Lung (tissue), 12 donors: ENCODE measurements around the gene CXorf65. TPM values are rescaled to one million over a fixed set of nuclear protein-coding genes. Genes with fewer than 3 reads are reported as not detected.

Experiments
- ATAC-seq: fragments of 200-7000 bp; cut with Tn5 transposase; one replicate; pipeline ENCODE4 v1.9.1; 2020; ENCODE audit warnings: moderate number of reproducible peaks; ENCODE audit not compliant: insufficient read depth, low FRiP score
- DNase-seq, 3 donors: peaks; one replicate each; pipeline ENCODE4 v3.0.0-alpha.2; 2013 to 2017
- H3K27ac ChIP-seq, 2 donors: one replicate each; pipeline ENCODE4 v1.5.1; 2013; ENCODE audit warnings: mild to moderate bottlenecking in 2 of 2, moderate library complexity in 2 of 2, control low read depth in 1 of 2, inconsistent platforms in 1 of 2, low read depth in 1 of 2, low read length in 1 of 2
- H3K27me3 ChIP-seq, 3 donors: one replicate each; pipeline ENCODE4 v1.5.1; 2013; ENCODE audit warnings: low read length in 2 of 3; ENCODE audit not compliant: control insufficient read depth in 3 of 3, insufficient read depth in 3 of 3
- H3K36me3 ChIP-seq, 4 donors: one replicate each; pipeline ENCODE4 v1.5.1; 2013; ENCODE audit warnings: low read length in 4 of 4, mild to moderate bottlenecking in 1 of 4, moderate library complexity in 1 of 4; ENCODE audit not compliant: control insufficient read depth in 4 of 4, insufficient read depth in 4 of 4
- H3K4me1 ChIP-seq, 5 donors: one replicate each; pipeline ENCODE4 v1.5.1; 2013; ENCODE audit warnings: low read length in 5 of 5, mild to moderate bottlenecking in 2 of 5, moderate library complexity in 1 of 5; ENCODE audit not compliant: control insufficient read depth in 5 of 5, insufficient read depth in 5 of 5
- H3K4me3 ChIP-seq: one replicate; pipeline ENCODE4 v1.5.1; 2013; ENCODE audit warnings: mild to moderate bottlenecking, control low read depth, moderate library complexity
- H3K9ac ChIP-seq, 2 donors: one replicate each; pipeline ENCODE4 v1.5.1; 2013; ENCODE audit warnings: low read length in 2 of 2, control low read depth in 1 of 2; ENCODE audit not compliant: insufficient read depth in 1 of 2
- H3K9me3 ChIP-seq, 4 donors: one replicate each; pipeline ENCODE4 v1.5.1; 2013; ENCODE audit warnings: low read length in 3 of 4, mild to moderate bottlenecking in 1 of 4, moderate library complexity in 1 of 4; ENCODE audit not compliant: control insufficient read depth in 4 of 4, insufficient read depth in 3 of 4
- CTCF ChIP-seq: IDR thresholded peaks from 2 replicates; pipeline ENCODE4 v1.5.1; 2012; ENCODE audit warnings: mild to moderate bottlenecking; ENCODE audit errors: control extremely low read depth, extremely low read depth
- WGBS, 2 donors: extraction: QIAGEN DNeasy Blood & Tissue Kit; methylation state at CpG; one replicate each; pipeline ENCODE4 v1.1.7; 2013; 5-methylcytosine and 5-hydroxymethylcytosine counted together
- polyA plus RNA-seq, 2 donors: library from polyadenylated mRNA; stranded (reverse); fragments of 200-250 nt; gene quantifications; one replicate each; pipeline ENCODE4 v1.2.1, GENCODE V29; 2013
- total RNA-seq, 2 donors: library from RNA; depleted of rRNA in 1 of 2; stranded (reverse); fragments of >200 nt in 1 of 2; gene quantifications; one replicate each; pipeline ENCODE4 v1.2.1, GENCODE V29; 2014 to 2021
- donor health status: control.
- donor health status: control.
- donor health status: Bipolar disorder and iron deficiency.
- donor health status: healthy.
- donor health status: DM: yes; HTN: yes; CAD: no.

Gene CXorf65
- total and polyA plus RNA-seq, 4 donors = 0.95 to 2.6 TPM; not detected in 2

- no peaks in the 10 kb centered on the region for H3K4me1 ChIP-seq
- ATAC-seq (no peak), DNase-seq (no peak)
- 71 to 89% methylated on average over 5 of the region's 5 CpGs for WGBS, 2 donors
- H3K36me3 ChIP-seq = no peaks in the 10 kb centered on the region
- no peak for TF ChIP-seq CTCF
- no peak overlapping the region for H3K27ac ChIP-seq
- no peak overlapping the region for H3K9ac ChIP-seq
- H3K4me3 ChIP-seq = no peak overlapping the region
- H3K9me3 ChIP-seq = no peaks in the 10 kb centered on the region
- H3K27me3 ChIP-seq = no peaks in the 10 kb centered on the region
Measured at GRCh38 chrX:71091263-71091662, 15.3 kb downstream of the CXorf65 start.

- H3K9me3 ChIP-seq = no peaks in the 10 kb centered on the region
- WGBS, 2 donors = 51 to 75% methylated on average over 4 of the region's 4 CpGs
- no peak overlapping the region for H3K4me3 ChIP-seq
- TF ChIP-seq CTCF = no peak
- ATAC-seq = no peak
- no peaks in the 10 kb centered on the region for H3K27me3 ChIP-seq
- no peak for DNase-seq
- H3K4me1 ChIP-seq = no peaks in the 10 kb centered on the region
- no peak overlapping the region for H3K9ac ChIP-seq
- H3K36me3 ChIP-seq = no peaks in the 10 kb centered on the region
- H3K27ac ChIP-seq = no peak overlapping the region
Measured at GRCh38 chrX:71085900-71086299, 20.6 kb downstream of the CXorf65 start.

GRCh38 chrX:71082822-71083221 is 23.7 kb downstream of the CXorf65 start:
- no peaks in the 10 kb centered on the region for H3K4me1 ChIP-seq
- 83 to 84% methylated on average over 4 of the region's 4 CpGs for WGBS, 2 donors
- H3K27me3 ChIP-seq = no peaks in the 10 kb centered on the region
- H3K4me3 ChIP-seq = no peak overlapping the region
- H3K36me3 ChIP-seq = no peaks in the 10 kb centered on the region
- H3K27ac ChIP-seq = no peak overlapping the region
- DNase-seq (no peak), ATAC-seq (no peak)
- no peak for TF ChIP-seq CTCF
- H3K9me3 ChIP-seq = no peaks in the 10 kb centered on the region
- no peak overlapping the region for H3K9ac ChIP-seq

GRCh38 chrX:71082124-71082647 is 24.4 kb downstream of the CXorf65 start:
- no peaks in the 10 kb centered on the region for H3K4me1 ChIP-seq
- no peak overlapping the region for H3K9ac ChIP-seq
- no peak overlapping the region for H3K27ac ChIP-seq
- DNase-seq (no peak), ATAC-seq (no peak)
- 77 to 88% methylated on average over 5 of the region's 5 CpGs for WGBS, 2 donors
- H3K9me3 ChIP-seq = no peaks in the 10 kb centered on the region
- H3K4me3 ChIP-seq = no peak overlapping the region
- H3K27me3 ChIP-seq = no peaks in the 10 kb centered on the region
- TF ChIP-seq CTCF = no peak
- no peaks in the 10 kb centered on the region for H3K36me3 ChIP-seq
